Islet of Langerhans (tissue), 1 donor: Measurements from ENCODE around the gene SPAG6.

Experiments
- FAIRE-seq: peaks from one replicate; lab custom pipeline; 2011; peaks lifted over from hg19 to GRCh38; lab: Jason Lieb, UNC

Gene SPAG6

DNA sequence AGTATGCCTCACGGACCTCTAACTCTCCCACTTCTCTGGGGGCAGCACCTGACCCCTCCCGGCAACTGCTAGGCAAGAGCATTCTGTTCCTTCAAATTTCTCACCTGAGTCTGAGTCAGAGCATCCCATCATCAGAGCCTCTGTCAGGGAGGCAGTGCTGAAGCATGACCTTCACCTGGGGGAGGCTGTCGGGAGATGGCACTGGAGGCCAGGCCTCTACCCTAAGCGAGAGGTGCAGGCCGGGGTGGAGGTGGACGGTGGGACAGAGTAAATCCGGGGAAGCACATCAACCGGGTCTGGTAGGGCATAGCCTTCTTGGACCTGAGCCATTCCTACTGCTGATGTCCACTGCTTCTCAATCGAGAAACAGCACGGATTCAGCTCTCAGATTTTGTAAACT is 90.4 kb downstream of the SPAG6 start:
- no peak for FAIRE-seq

DNA sequence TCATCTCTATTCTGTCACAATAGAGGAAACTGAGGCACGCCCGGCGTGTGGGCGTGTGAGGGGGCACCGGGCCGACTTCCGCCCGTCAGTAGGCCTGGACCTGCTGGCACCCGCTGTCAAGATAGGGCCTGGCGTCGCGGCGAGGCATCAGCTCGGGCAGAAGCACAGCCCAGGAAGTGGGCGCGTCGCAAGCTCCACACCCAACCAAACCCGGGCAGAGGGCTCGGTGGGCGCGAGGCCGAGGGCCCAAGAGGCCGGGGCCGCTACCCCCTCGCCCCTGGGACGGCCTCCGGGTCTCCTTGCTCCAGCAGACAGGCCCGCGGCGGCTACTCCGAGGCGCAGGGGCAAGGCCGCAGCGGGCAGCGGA is 91.2 kb downstream of the SPAG6 start:
- no peak for FAIRE-seq

DNA sequence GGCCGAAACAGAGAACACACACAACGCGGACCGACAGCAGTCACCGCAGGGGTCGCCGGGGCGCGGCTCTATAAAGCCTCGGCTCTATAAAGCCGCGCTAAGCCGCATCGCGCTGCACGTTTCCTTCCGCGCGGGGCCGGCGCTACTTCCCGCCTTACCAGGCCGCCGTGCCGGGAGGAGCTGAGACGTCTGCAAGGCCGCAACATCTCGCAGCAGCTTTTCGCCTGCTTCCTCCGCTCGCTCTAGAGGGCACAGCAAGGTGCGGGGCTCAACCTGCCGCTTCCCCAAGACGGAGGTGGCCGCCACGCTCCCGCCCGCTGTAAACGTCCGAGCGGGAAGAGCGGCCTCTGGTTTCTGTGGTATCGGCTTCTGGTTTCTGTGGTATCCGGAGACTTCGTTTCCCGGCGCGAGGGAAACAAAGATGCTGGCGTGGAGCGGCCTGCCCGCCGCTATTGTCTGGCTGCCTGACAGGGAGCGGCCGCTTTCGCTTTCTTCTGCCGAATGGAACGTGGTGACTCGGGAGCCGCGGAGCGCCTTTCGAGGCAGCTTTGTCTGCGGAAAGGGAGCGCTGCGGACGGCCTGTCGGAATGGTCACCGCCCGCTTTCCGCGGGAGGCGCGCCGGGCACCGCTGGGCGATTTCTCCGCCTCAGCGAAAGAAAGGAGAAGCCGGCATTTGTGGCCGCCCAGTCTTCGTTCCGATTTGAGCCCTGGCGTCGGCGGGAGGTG is 91.8 kb downstream of the SPAG6 start:
- no peak for FAIRE-seq

DNA sequence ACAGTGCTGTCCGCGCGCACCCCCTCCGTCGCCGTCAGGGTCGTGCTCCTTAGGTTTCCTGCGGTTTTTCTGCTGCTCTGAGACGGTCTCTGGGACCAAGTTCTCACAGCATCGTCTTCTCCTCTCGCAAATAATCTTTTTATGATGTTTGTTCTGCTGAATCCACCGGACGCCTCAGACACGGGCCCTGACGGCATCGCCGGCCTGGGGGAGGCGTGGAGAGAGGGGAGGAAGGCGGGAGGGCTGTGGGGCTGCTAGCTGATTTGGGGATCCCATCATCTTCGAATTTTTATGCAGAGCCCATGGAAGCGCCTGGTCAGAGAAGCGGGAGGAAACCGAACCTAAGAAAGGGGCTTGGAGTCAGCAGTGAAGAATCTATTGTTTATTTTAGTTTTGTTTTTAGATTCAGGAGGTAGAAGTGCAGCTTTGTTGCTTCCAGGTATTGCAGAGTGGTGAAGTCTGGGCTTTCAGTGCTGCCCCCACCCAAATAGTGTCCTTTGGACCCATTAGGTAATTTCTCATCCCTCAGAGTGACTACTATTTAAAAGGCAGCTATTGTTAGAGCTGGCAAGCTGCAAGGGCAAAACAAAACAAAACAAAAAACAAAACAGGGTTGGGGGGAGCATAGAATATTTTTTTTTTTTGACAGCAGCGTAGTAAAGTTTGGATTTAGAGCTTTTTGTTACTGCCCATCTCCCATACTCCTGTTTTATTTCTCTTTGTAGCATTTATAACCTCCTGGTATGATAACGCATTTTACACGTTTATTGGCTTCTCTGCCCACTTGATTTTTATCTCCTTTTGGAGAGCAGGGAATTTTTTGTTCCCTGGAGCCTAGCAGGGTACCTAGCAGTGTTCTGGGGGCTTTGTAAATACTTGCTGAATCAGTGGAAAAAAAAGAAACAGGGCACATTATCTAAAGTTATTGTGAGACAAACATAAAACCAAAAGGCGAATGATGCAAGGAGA is 92.6 kb downstream of the SPAG6 start:
- FAIRE-seq: no peak

DNA sequence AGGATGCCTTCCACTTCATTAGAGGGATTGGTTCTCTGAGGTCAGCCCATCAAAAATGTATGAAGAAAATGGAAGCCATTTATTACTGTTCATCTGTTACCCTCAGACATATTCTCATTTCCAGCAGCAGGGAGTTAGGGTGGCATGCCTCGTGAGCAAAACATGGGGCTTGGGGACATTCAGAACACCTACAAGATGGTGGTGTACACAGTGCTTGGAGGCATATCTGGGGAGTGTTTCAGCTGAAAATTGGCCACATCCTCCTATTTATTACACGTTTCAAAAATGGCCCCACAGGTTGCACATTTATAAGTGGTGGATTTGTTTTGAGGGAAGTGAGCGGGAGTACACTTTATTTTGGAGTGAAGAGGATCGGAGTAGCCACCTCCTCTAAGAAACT is 93.4 kb downstream of the SPAG6 start:
- FAIRE-seq: no peak

DNA sequence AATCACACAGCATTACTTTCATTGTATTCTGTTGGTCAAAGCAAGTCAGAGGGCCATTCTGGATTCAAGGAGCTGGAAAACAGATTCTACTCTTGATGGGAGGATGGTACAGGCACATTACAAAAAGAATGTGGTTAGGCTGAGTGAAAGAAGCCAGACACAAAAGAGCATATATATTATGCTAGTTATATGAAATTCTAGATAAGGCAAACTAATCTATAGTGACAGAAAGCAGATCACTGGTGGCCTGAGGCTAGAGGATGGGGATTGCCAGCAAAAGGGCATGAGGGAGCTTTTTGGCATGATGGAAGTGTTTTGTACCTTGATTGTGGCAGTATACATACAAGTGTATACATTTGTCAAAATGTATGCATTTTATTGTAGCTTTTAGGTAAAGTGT is 96.8 kb downstream of the SPAG6 start:
- no peak for FAIRE-seq

GRCh38 chr10:22442468-22442867 is 97.2 kb downstream of the SPAG6 start:
- FAIRE-seq: no peak

DNA sequence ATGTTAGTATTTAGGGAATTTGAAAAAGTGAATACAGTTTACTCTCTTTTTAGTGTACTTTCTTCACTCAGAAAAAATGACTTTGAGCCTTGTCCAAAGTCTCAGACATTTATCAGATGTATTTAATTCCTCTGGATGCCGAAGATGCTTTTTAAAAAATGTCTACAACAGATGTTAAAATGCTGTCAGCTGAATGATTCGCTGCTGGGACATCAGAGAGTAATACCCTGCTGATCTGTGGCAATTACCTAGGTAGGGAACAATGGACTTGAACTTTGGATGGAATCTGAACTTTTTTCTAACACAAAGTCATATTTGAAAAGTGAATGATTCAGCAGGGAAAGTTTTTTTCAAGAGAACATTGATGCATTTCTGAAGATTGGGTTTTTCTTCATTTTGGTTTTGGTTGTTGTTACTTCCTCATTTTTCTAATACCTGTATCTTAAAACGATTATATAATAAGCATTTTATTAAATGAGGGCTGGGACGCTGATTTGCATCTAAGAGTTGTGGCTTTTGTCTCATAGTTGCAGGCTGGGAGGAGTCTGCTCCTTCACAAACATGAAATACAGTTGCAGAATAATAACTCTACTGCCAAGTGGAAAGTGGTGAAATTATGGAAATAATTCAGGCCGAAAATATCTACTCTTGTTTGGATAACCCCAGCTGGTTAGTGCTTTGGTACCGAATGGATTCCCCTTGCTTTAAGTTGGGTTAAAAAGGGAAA is 98.0 kb downstream of the SPAG6 start:
- FAIRE-seq: no peak

- no peak for FAIRE-seq
These were observed 99.0 kb downstream of the SPAG6 start for GRCh38 chr10:22444219-22444788.

DNA sequence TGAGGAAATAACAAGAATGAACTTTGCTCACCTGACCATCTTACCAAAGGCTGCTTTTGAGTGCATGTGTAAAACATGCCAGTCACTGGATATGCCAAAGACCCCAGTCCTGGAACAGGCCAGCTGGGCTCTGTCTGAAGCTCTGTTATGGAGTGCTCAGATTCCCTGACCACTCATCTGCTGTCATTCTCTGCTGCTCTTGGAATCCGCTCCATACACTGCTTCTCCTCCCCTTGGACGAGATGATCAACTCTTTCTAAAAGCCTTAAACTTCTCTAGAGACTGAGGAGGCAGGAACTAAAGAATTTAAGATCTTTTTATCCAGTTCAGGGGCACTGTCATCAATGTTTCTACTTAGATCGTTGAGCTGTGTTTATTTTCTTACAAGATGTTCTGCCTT is 100.2 kb downstream of the SPAG6 start:
- no peak for FAIRE-seq

DNA sequence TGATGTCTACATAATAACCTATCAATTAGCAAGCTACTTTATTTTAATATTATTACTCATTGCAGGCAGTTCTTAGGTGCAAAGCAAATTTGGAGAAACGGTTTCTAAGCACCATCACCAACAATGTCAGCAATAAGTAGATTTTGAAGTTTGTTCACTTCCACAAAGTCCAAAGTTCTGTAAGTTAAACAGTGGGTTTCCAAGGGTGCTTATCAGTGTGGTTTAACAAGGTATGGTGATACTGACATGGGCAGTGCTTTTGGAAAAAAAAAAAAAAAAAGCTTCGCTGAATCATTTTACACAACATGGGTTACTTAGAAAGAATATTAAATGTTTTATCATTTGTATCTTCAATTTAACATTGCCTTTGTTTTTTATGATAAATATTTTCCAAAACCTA is 101.8 kb downstream of the SPAG6 start:
- FAIRE-seq: no peak

DNA sequence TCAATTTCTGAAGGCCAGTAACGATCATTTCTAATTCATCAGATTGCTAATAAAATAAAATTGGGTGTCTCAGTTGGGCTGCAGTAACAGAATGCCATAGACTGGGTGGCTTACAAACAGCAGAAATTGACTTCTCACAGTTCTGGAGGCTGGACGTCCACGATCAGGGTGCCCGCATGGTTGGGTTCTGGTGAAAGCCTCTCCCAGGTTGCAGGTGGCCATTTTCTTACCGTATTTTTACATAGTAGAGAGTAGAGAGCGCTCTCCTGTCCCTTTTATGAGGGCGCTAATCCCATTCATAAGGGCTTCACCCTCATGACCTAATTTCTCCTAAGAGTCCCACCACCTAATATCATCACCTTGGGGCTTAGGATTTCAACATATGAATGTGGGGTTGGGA is 106.0 kb downstream of the SPAG6 start:
- FAIRE-seq: no peak

- FAIRE-seq: no peak
These were observed 108.0 kb downstream of the SPAG6 start for GRCh38 chr10:22453320-22453719.

- no peak for FAIRE-seq
These were observed 108.8 kb downstream of the SPAG6 start for GRCh38 chr10:22453948-22454591.

DNA sequence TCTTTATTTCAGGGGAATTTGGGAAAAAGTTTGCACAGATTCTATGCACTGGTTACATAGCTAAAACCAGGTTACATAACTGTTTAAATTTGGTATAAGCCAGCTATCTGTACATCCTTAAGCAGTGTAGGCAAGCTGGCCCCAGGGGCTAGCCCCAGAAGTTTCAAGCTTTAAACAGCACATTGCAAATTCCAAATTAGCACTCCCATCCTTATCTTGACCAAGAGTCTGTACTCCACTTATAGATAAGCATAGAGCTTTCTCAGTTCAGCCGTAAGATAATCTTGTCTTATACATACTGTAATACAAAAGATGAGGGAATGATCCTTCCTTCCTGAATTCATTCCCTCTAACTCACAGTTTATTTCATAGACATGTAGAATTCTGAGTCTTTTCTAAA is 109.3 kb downstream of the SPAG6 start:
- no peak for FAIRE-seq

GRCh38 chr10:22455068-22455857 is 110.0 kb downstream of the SPAG6 start:
- no peak for FAIRE-seq

DNA sequence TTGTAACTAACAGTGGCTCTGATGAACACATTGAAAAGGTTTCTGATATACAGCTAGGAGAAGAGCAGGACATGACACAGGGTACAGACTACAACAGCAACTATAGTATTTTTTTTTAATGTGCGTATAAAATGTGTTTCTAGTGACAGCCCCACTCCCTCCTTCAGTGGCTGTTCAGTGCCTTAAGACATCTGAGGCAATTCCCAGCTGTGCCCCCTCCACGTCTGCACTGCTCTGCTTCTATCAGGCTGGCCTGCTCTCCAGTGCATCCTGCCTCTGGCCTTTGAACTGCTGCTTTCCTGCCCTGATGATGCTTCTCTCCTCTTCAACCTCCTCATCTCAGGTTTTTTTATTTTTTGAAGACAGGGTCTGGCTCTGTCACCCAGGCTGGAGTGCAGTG is 111.2 kb downstream of the SPAG6 start:
- FAIRE-seq: no peak

GRCh38 chr10:22458272-22459038 is 113.2 kb downstream of the SPAG6 start:
- no peak for FAIRE-seq

- FAIRE-seq: no peak
These were observed 114.2 kb downstream of the SPAG6 start for GRCh38 chr10:22459496-22459895.

DNA sequence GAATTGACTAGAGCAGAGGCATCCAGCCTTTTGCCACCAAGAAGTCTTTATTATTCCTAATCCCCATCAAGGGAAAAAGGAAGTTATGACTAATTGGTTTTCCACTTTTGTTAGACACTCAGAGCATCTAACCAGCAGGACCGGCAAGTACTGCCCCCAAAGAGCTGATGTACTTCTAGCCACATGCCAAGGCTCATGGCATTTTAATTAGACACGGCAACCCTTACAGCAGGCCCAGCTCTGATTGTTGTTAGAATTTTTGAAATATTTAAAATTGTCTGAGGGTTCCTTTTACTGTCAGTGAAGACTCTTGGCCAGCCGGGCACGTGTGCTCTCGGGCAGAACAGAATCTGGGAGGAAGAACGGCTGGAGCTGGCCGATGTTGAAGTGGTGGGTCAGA is 114.8 kb downstream of the SPAG6 start:
- no peak for FAIRE-seq
